UCSD-AML1 (cell line): ENCODE data around the gene NXPE3.
"Not testable (repeated sequence)": the region's sequence is repeated elsewhere in the genome, so short reads cannot be mapped to it uniquely, and the experiment has no call there.

Experiments used
- DNase-seq: peaks from one replicate; lab custom pipeline; 2025; ENCODE audit not compliant: unreplicated experiment; lab: John Stamatoyannopoulos, UW

Gene NXPE3

GRCh38 chr3:101779047-101779821, at the start of gene NXPE3:
NXPE3 (plus strand) TSS chr3:101779211; CDS start chr3:101785597, 6,386 bp downstream.
- DNase-seq = peak; percentile 90

DNA sequence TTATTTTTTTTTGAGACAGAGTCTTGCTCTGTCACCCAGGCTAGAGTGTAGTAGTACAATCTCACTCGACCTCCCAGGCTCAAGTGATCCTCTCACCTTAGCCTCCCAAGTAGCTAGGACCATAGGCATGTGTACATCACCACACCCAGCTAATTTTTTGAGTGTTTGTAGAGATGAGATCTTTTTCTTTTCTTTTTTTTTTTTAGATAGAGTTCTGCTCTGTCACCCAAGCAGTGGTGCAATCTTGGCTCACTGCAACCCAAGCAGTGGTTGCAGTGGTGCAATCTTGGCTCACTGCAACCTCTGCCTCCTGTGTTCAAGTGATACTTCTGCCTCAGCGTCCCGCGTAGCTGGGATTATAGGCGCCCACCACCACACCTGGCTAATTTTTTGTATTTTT, 49.4 kb upstream of the NXPE3 start:
- DNase-seq = no peak

- no peak for DNase-seq
Measured at GRCh38 chr3:101730839-101731238, 48.2 kb upstream of the NXPE3 start.

DNA sequence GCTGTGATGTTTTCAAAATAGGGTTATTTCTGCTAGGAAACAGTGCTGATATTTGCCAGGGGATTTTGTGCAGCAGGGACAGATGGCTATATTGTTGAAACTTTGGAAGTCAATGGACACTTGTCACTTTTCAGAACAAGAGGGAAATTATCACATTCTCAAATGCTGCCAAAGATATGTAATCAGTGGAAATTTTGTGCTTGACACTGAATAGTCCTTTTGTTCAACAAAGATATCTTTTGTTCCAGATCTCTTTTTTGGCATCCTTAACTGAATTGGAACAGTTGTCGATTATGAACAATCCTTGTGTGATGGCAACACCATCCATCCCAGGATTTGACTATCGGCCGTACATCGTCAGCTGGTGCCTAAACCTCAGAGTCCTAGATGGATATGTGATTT, 46.8 kb upstream of the NXPE3 start:
- no peak for DNase-seq

DNA sequence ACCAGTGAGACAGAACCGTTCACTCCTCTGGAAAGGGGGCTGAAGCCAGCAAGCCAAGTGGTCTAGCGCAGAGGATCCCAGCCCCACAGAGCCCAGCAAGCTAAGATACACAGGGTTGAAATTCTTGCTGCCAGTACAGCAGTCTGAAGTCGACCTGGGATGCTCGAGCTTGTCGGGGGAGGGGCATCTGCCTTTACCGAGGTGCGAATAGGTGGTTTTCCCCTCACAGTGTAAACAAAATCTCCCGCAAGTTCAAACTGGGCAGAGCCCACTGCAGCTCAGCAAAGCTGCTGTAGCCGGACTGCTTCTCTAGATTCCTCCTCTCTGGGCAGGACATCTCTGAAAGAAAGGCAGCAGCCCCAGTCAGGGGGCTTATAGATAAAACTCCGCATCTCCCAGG, 43.2 kb upstream of the NXPE3 start:
- no peak for DNase-seq

- not testable (repeated sequence) for DNase-seq
Measured at GRCh38 chr3:101741914-101742313, 37.1 kb upstream of the NXPE3 start.

DNA sequence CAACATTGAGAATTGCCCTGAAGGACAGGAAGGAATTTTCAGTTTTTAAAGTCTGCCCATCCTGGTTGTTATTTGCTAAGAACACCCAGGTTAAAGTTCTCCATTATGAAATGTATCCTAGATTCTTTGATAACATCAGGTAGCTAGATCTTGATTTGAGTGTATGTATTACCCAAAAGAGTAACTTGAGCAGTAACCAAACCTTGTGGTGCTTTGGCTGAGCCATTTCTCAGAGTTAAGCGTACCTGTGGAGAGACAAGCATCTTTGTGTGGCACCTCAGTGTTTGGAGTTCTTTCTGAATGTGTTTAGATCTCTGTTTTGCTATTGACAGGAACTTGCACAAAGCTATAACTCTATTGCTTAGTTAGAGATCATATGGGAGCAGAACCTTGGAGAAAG, 34.2 kb upstream of the NXPE3 start:
- DNase-seq = no peak

GRCh38 chr3:101745934-101746333, 33.1 kb upstream of the NXPE3 start:
- DNase-seq = not testable (repeated sequence)

- not testable (repeated sequence) for DNase-seq
Measured at GRCh38 chr3:101753386-101754113, 25.5 kb upstream of the NXPE3 start.

- no peak for DNase-seq
Measured at GRCh38 chr3:101758224-101758623, 20.8 kb upstream of the NXPE3 start.

DNA sequence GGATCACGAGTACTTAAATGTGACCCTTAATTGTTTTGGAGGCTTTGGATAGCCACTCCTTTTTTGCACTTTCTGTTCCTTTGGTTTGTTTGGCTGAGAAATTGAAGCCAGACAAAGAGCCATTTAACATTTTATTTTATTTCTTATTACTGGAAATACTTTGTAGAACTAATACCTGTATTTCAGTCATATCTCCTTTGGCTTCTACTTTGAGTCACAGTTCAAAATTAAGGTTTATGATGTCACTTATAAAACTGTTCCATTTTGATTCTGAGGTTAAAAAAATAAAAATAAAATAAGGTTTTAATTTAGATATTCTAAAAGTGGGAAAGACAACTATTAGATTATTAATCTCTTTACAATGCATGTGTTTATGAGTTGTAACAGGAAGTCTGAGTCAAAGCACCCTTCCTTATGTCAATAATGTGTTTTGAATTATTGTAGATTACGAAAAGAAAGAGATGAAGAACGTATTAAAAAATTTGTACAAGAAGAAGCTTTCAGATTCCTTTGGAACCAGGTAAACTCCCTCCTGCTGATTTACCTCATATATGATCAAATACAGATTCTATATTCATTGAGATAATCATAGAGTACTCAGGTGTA, 16.9 kb upstream of the NXPE3 start:
- DNase-seq = no peak

GRCh38 chr3:101777745-101778281, 1.2 kb upstream of the NXPE3 start:
- not testable (repeated sequence) for DNase-seq

DNA sequence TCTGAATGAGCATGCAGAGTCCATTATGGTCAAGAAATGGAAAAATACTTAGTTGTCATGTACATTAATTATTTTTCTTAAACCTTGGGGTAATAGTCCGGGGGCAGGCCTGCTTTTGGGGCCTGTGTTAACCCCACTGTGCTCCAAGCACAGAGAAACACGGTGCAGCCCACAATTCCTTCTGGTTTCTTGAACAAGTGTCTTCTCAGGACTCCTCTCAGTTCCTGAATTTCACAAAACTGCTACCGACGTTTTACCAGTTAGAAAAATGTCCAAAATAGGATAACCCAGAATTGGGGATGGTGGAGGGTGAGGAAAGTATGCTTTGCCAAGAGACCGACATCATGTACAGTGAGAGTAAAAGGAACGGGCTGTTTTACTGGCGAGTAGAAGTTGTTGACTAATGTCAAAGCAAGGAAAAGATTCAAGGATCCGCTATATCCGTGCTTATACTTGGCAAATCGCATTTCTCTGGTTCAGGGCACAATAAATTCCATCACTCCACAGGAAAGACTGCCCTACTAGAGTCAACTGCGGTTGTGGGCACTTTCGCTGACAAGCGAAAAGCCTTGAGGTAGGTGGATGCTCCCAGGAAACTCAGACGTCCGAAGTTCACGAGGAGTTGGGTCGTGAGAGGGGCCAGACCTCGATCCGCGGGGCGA, 495 bp upstream of the NXPE3 start:
- no peak for DNase-seq

DNA sequence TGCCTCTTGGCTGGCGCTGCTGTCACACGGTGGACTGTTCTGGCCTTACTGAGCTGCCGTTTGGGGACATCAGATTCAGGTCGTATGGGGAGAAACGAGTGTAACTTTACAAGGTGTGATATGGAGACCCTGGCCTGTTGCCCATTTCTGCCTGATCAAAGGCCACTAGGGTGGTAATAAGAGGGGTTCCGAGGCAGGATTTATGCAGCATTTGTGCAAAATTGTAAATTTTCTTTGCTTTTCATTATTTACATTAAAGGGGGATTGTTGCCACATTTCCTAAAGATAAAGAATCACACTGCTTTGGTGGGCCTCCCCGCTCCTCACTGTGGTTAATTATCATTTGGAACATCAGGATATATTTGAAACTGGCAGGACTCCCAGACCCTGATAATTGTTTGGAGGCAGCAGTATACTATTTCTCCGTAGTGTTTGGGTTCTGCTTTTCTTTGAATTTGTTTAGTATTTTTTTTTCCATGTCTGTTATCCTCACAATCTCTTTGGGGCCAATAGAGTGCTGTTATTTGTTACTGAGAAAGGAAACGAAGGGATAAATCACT, 891 bp downstream of the NXPE3 start:
- no peak for DNase-seq

DNA sequence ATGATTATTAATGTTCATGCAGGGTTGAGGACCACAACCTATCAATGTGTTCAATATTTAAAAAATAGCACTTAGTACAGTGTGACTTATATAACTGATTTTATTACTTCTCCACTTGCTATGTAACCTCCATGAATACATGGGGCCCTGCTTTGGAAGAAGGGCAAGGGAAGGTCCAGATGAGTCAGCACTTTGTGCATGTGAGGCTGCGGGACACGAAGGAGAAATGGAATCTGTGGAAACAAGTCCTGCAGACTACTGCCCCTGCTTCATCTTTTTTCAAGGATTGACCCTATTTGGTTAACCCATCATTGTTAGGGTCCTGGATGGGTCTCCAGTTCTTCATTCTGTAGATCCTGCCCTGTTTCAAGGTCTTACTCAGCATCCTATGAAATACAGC, 1.6 kb downstream of the NXPE3 start:
- DNase-seq = no peak

DNA sequence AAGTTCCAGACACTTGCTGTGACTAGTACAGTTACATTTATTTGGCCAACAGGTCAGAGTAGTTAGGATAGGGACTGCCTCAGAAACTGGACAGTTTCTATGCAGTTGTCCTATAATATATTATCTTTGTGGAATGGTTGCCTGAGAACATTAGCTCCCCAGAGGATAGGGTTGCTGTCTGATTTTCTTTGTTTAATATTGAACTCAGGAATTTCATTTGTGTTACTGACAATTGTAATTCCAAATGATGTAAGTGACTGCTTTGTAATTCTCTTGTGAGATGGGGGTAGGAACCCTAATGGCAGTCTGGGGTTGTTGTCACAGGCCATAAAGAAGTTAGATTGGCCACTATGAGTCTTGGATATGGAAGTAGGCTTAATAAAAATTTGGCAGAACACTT, 2.2 kb downstream of the NXPE3 start:
- DNase-seq = no peak

- no peak for DNase-seq
Measured at GRCh38 chr3:101784855-101785613, 6.0 kb downstream of the NXPE3 start.

DNA sequence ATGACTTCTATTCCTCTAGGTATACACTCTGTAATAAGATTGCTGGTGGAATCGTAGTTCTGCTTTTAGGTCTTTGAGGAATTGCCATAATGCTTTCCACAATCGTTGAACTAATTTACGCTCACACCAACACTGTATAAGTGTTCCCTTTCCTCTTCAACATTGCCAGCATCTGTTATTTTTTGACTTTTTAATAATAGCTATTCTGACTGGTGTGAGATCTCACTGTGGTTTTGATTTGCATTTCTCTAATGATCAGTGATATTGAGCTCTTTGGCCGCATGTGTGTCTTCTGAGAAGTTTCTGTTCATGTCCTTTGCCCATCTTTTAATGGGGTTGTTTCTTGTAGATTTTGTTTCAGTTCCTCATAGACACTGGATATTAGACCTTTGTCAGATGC, 12.8 kb downstream of the NXPE3 start:
- no peak for DNase-seq

- no peak for DNase-seq
Measured at GRCh38 chr3:101796077-101796680, 17.2 kb downstream of the NXPE3 start.

- DNase-seq = no peak
Measured at GRCh38 chr3:101801174-101801573, 22.2 kb downstream of the NXPE3 start.
